ENCODE measurements around the gene CSNK1E. TPM values are rescaled to one million over a fixed set of nuclear protein-coding genes. Genes with fewer than 3 reads are reported as not detected.

CSNK1E gene
- total RNA-seq, 2 experiments from 2014 or later: 74.3 to 81.3 TPM

GRCh38 chr22:38246692-38247091 lies 70.5 kb downstream of the CSNK1E start:
- Mint-ChIP-seq H3K9me3 (no peaks in the 10 kb centered on the region), H3K27me3 (no peaks in the 10 kb centered on the region), H3K4me3 (no peak overlapping the region), H3K36me3 (ENCODE audit: low read depth) (peaks cover 7% of the 10 kb centered on the region), H3K27ac (no peak overlapping the region), H3K4me1 (no peaks in the 10 kb centered on the region)
- no peak for DNase-seq
- CTCF ChIA-PET: no interaction called here
- POLR2A ChIA-PET: no interaction called here

GRCh38 chr22:38246046-38246658 lies 71.1 kb downstream of the CSNK1E start:
- H3K27ac Mint-ChIP-seq: no peak overlapping the region
- ChIA-PET POLR2A (no interaction called here), CTCF (interaction anchor here (0.5 to 0.7 kb wide), 2 partner anchors 91 to 400 kb away, joined by 3 read pairs; no protein-coding TSS in a partner anchor)
- H3K4me1 Mint-ChIP-seq: no peaks in the 10 kb centered on the region
- no peaks in the 10 kb centered on the region for H3K9me3 Mint-ChIP-seq
- peaks cover 7% of the 10 kb centered on the region for H3K36me3 Mint-ChIP-seq (ENCODE audit: low read depth)
- no peak overlapping the region for H3K4me3 Mint-ChIP-seq
- no peak for DNase-seq
- H3K27me3 Mint-ChIP-seq: no peaks in the 10 kb centered on the region

- Mint-ChIP-seq H3K9me3 (no peaks in the 10 kb centered on the region), H3K27ac (no peak overlapping the region), H3K27me3 (no peaks in the 10 kb centered on the region), H3K4me3 (no peak overlapping the region), H3K4me1 (no peaks in the 10 kb centered on the region), H3K36me3 (ENCODE audit: low read depth) (peaks cover 8% of the 10 kb centered on the region)
- ChIA-PET CTCF (interaction anchor here (0.9 to 1.0 kb wide), 2 partner anchors 16 to 192 kb away, joined by 3 to 5 read pairs; no protein-coding TSS in a partner anchor), POLR2A (no interaction called here)
- no peak for DNase-seq
Observed at GRCh38 chr22:38244106-38244505, 73.1 kb downstream of the CSNK1E start.

- H3K36me3 Mint-ChIP-seq (ENCODE audit: low read depth): peaks cover 8% of the 10 kb centered on the region
- DNase-seq: no peak
- ChIA-PET CTCF (interaction anchor here (0.6 to 1.2 kb wide), 4 partner anchors 17 to 387 kb away, joined by 3 to 5 read pairs (median 4); no protein-coding TSS in a partner anchor), POLR2A (no interaction called here)
- no peaks in the 10 kb centered on the region for H3K27me3 Mint-ChIP-seq
- H3K4me3 Mint-ChIP-seq: no peak overlapping the region
- no peak overlapping the region for H3K27ac Mint-ChIP-seq
- H3K9me3 Mint-ChIP-seq: no peaks in the 10 kb centered on the region
- H3K4me1 Mint-ChIP-seq: no peaks in the 10 kb centered on the region
Observed at GRCh38 chr22:38243007-38243765, 74.0 kb downstream of the CSNK1E start.

- Mint-ChIP-seq H3K4me1 (no peaks in the 10 kb centered on the region), H3K4me3 (no peak overlapping the region), H3K36me3 (ENCODE audit: low read depth) (peaks cover 8% of the 10 kb centered on the region), H3K27ac (no peak overlapping the region), H3K27me3 (no peaks in the 10 kb centered on the region), H3K9me3 (no peaks in the 10 kb centered on the region)
- POLR2A ChIA-PET: interaction anchor here (0.5 kb wide), 1 partner anchor 14 kb away, joined by 3 read pairs; no protein-coding TSS in a partner anchor
- CTCF ChIA-PET: no interaction called here
- no peak for DNase-seq
Observed at GRCh38 chr22:38240734-38241252, 76.4 kb downstream of the CSNK1E start.

Other genes with a start within 250 kb of the CSNK1E start
- not detected for gene SLC16A8, start 233.2 kb downstream of the CSNK1E start, total RNA-seq
- gene BAIAP2L2, start 206.7 kb downstream of the CSNK1E start, total RNA-seq: under 1 TPM; 0.50 to 0.55 TPM
- gene PLA2G6, start 135.6 kb downstream of the CSNK1E start, total RNA-seq: 10 to 100 TPM; 65.0 to 72.0 TPM
- 1 to 10 TPM; 4.7 to 5.0 TPM for gene MAFF, start 115.4 kb downstream of the CSNK1E start, total RNA-seq
- 10 to 100 TPM; 33.8 to 34.5 TPM for gene TMEM184B, start 44.4 kb downstream of the CSNK1E start, total RNA-seq
- not detected for gene KCNJ4, start 137.8 kb upstream of the CSNK1E start, total RNA-seq
- under 1 TPM; 0.17 to 0.23 TPM for gene KDELR3, start 150.7 kb upstream of the CSNK1E start, total RNA-seq
- gene DDX17, start 188.9 kb upstream of the CSNK1E start, total RNA-seq: 100 to 1,000 TPM; 468 to 521 TPM